Endodermal cell (in vitro differentiated cells): ENCODE results near the gene TNP1. TPM values are rescaled to one million over a fixed set of nuclear protein-coding genes. Genes with fewer than 3 reads are reported as not detected.

Experiments
- DNase-seq: peaks from one replicate; pipeline ENCODE4 v3.0.0-alpha.2; 2017
- H3K27ac ChIP-seq: 2 replicates; pipeline ENCODE4 v1.5.1; 2013; ENCODE audit warnings: mild to moderate bottlenecking, low read depth, low read length, moderate library complexity
- H3K27me3 ChIP-seq: 2 replicates; pipeline ENCODE4 v1.6.1; 2013; ENCODE audit warnings: mild to moderate bottlenecking, low read length, moderate library complexity; ENCODE audit not compliant: insufficient read depth, control insufficient read depth, poor library complexity, severe bottlenecking
- H3K36me3 ChIP-seq: 2 replicates; pipeline ENCODE4 v1.7.0; 2013; ENCODE audit warnings: mild to moderate bottlenecking, low read length, moderate library complexity; ENCODE audit not compliant: control insufficient read depth, insufficient read depth
- H3K4me1 ChIP-seq: one replicate; pipeline ENCODE4 v1.7.0; 2013; ENCODE audit warnings: low read length; ENCODE audit not compliant: control insufficient read depth, insufficient read depth
- H3K4me3 ChIP-seq: 2 replicates; pipeline ENCODE4 v1.5.1; 2013; ENCODE audit warnings: mild to moderate bottlenecking, low read length, moderate library complexity
- H3K9ac ChIP-seq: 2 replicates; pipeline ENCODE4 v1.6.1; 2013; ENCODE audit warnings: mild to moderate bottlenecking, low read length, moderate library complexity; ENCODE audit not compliant: poor library complexity, severe bottlenecking; ENCODE audit errors: extremely low read depth
- H3K9me3 ChIP-seq: 2 replicates; pipeline ENCODE4 v1.6.1; 2013; ENCODE audit warnings: mild to moderate bottlenecking, low read length, moderate library complexity; ENCODE audit not compliant: control insufficient read depth
- H3K27ac Mint-ChIP-seq: 2 replicates; pipeline ENCODE4 v1.8.0; 2020; ENCODE audit warnings: mixed read lengths
- H3K27me3 Mint-ChIP-seq: 2 replicates; pipeline ENCODE4 v1.8.0; 2021; ENCODE audit warnings: mild to moderate bottlenecking, mixed read lengths; ENCODE audit not compliant: insufficient read depth
- H3K36me3 Mint-ChIP-seq: 2 replicates; pipeline ENCODE4 v1.8.0; 2020; ENCODE audit warnings: low read depth, mixed read lengths
- H3K4me1 Mint-ChIP-seq: 2 replicates; pipeline ENCODE4 v1.8.0; 2020; ENCODE audit warnings: mixed read lengths
- H3K4me3 Mint-ChIP-seq: 2 replicates; pipeline ENCODE4 v1.8.0; 2020; ENCODE audit warnings: mild to moderate bottlenecking, moderate library complexity, mixed read lengths
- H3K9me3 Mint-ChIP-seq: 2 replicates; pipeline ENCODE4 v1.8.0; 2020; ENCODE audit warnings: mild to moderate bottlenecking, mixed read lengths
- WGBS, 2 experiments: methylation state at CpG; one replicate each; pipeline versions ENCODE4 v1.1.5 to v1.1.7; 2013; ENCODE audit warnings: missing lambda C conversion rate in 2 of 2, mixed read lengths in 1 of 2; ENCODE audit not compliant: insufficient coverage in 1 of 2, insufficient read length in 1 of 2; 5-methylcytosine and 5-hydroxymethylcytosine counted together
- total RNA-seq, 2 donors: library from RNA; stranded (reverse); fragmentation: NEBNext Ultra II Directional in 1 of 2; extraction: Animal tissue kit (Norgen Biotek cat#: 25700) in 1 of 2; gene quantifications; 2 replicates in 1 of 2; 3 replicates in 1 of 2; pipeline ENCODE4 v1.2.1, GENCODE V29; 2021
- TF ChIP-seq, protein P1 (sequence below): fragments of 200-600 bp; sonication (generic); conservative IDR thresholded peaks from 2 replicates; pipeline ENCODE4 v1.5.0; 2021; ENCODE audit warnings: antibody characterized with exemption, mild to moderate bottlenecking

The TNP1 gene
- total RNA-seq, 2 donors from 2014 or later = not detected

DNA sequence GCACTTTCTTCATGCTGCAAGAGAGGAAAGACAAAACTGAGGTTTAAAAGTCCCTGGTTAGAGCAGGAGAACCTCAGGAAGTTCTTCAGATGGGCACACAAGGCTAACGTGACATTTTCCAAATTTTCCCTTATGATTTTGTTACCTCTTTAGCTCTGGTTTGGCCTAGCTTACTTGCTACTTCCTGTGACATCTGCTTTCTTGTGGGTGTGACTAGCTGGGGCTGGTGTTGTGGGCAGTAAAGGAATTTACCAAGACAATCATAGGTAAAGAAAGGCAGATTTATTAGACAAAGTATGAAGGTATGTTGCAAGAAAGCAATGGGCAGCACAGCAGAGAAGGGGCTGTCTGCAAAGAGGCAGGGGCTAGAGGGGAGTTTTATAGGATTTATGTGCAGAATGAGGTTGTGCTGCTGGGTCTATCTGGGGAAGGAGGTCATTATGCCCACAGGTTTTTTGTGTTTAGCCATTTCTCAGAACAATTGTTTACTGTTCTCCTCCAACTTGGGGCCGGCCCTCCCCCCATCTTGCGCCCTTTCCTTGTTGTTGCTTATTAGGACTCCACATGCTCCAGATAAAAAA, 6.7 kb upstream of the TNP1 start:
- 91 to 95% methylated on average over 3 of the region's 3 CpGs for WGBS, 2 experiments
- Mint-ChIP-seq H3K4me3 (no peak overlapping the region), H3K27me3 (peaks cover 14% of the 10 kb centered on the region), H3K27ac (no peak overlapping the region), H3K36me3 (no peaks in the 10 kb centered on the region), H3K4me1 (peaks cover 5% of the 10 kb centered on the region), H3K9me3 (peaks cover 15% of the 10 kb centered on the region)
- Histone ChIP-seq H3K27ac (no peak overlapping the region), H3K9ac (no peak overlapping the region), H3K4me1 (no peaks in the 10 kb centered on the region), H3K9me3 (peaks cover 21% of the 10 kb centered on the region), H3K36me3 (no peaks in the 10 kb centered on the region), H3K27me3 (no peaks in the 10 kb centered on the region), H3K4me3 (no peak overlapping the region)
- no peak for DNase-seq
- TF ChIP-seq, protein P1, sequence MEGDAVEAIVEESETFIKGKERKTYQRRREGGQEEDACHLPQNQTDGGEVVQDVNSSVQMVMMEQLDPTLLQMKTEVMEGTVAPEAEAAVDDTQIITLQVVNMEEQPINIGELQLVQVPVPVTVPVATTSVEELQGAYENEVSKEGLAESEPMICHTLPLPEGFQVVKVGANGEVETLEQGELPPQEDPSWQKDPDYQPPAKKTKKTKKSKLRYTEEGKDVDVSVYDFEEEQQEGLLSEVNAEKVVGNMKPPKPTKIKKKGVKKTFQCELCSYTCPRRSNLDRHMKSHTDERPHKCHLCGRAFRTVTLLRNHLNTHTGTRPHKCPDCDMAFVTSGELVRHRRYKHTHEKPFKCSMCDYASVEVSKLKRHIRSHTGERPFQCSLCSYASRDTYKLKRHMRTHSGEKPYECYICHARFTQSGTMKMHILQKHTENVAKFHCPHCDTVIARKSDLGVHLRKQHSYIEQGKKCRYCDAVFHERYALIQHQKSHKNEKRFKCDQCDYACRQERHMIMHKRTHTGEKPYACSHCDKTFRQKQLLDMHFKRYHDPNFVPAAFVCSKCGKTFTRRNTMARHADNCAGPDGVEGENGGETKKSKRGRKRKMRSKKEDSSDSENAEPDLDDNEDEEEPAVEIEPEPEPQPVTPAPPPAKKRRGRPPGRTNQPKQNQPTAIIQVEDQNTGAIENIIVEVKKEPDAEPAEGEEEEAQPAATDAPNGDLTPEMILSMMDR = no peak

DNA sequence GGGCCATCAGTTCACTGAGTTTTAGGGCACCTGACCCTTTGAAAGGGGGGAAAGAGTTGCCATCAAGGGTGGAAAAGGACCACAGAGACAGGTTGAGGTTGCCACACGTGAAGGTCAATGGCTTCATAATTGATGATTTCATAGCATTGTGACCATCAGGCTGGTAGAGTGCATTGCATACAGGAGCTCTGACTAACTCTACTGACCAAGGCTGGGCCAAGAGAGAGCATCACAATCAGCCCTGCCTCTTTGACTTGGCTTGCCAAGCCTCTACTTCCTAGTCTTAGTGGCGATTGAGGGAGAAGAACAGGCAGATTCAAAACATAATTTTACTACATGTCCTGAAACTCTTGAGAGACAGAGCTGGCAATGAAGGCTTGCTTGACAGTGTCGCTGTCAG, 5.8 kb upstream of the TNP1 start:
- Histone ChIP-seq H3K4me3 (no peak overlapping the region), H3K9ac (no peak overlapping the region), H3K36me3 (no peaks in the 10 kb centered on the region), H3K27me3 (no peaks in the 10 kb centered on the region), H3K27ac (no peak overlapping the region), H3K4me1 (no peaks in the 10 kb centered on the region), H3K9me3 (peaks cover 21% of the 10 kb centered on the region)
- Mint-ChIP-seq H3K36me3 (no peaks in the 10 kb centered on the region), H3K27ac (no peak overlapping the region), H3K27me3 (peaks cover 18% of the 10 kb centered on the region), H3K4me3 (no peak overlapping the region), H3K4me1 (peaks cover 5% of the 10 kb centered on the region), H3K9me3 (peaks cover 15% of the 10 kb centered on the region)
- no peak for DNase-seq
- TF ChIP-seq, protein P1 = no peak
- 89 to 100% methylated on average over 2 to 3 of the region's 3 CpGs for WGBS, 2 experiments

DNA sequence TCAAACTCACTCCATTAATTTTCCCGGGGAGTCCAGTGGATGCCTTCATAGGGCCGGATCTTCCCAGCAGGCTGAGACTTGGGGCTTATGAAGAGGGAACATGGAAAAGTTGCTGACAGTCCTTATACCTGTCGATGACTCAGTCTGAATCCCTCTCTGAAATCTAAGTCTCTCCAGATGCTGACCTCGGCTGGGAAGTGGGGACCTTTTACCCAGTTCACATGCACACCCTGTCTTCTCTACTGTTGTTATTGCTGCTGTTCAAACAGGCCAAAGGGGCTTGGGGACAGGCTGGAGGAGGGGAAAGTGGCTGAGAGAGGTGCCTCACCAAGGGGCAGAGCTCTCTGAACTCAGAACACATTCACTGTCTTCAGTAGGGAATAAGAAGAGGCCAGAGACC, 4.1 kb upstream of the TNP1 start:
- peaks cover 21% of the 10 kb centered on the region for H3K9me3 ChIP-seq
- no peaks in the 10 kb centered on the region for H3K27me3 ChIP-seq
- no peaks in the 10 kb centered on the region for H3K36me3 ChIP-seq
- no peak overlapping the region for H3K9ac ChIP-seq
- Mint-ChIP-seq H3K4me1 (peaks cover 15% of the 10 kb centered on the region), H3K4me3 (no peak overlapping the region), H3K27ac (no peak overlapping the region), H3K36me3 (no peaks in the 10 kb centered on the region), H3K9me3 (peaks cover 15% of the 10 kb centered on the region), H3K27me3 (peaks cover 15% of the 10 kb centered on the region)
- H3K4me3 ChIP-seq = no peak overlapping the region
- 90 to 93% methylated on average over 3 to 4 of the region's 4 CpGs for WGBS, 2 experiments
- TF ChIP-seq, protein P1 = no peak
- no peak overlapping the region for H3K27ac ChIP-seq
- DNase-seq = no peak
- no peaks in the 10 kb centered on the region for H3K4me1 ChIP-seq
